ENCODE data around the gene NDUFA3.

NDUFA3 gene

GRCh38 chr19:54108496-54108895 is 5.8 kb downstream of the NDUFA3 start:
- DNase-seq: no peak

GRCh38 chr19:54109651-54110050 is 7.0 kb downstream of the NDUFA3 start:
- DNase-seq: no peak

- DNase-seq: peak; percentile 60 to 61
Observed at GRCh38 chr19:54114340-54115108, 11.9 kb downstream of the NDUFA3 start.

GRCh38 chr19:54115109-54116063 is 12.7 kb downstream of the NDUFA3 start, which contains the start of the genes PRPF31 and TFPT:
TSS of gene PRPF31 (plus strand) at chr19:54115754. CDS start at chr19:54118279, 2,525 bp downstream.
TSS of gene TFPT (minus strand) at chr19:54115657. CDS start at chr19:54115269, 388 bp downstream.
- peak; percentile 96 to 98 for DNase-seq

- no peak for DNase-seq
Observed at GRCh38 chr19:54121259-54121658, 18.6 kb downstream of the NDUFA3 start.

GRCh38 chr19:54123682-54124081 is 21.0 kb downstream of the NDUFA3 start:
- DNase-seq: no peak

- DNase-seq: no peak
Observed at GRCh38 chr19:54124393-54124792, 21.7 kb downstream of the NDUFA3 start.

GRCh38 chr19:54125713-54126112 is 23.1 kb downstream of the NDUFA3 start:
- DNase-seq: no peak

- no peak for DNase-seq
Observed at GRCh38 chr19:54127688-54128440, 25.2 kb downstream of the NDUFA3 start.

- DNase-seq: no peak
Observed at GRCh38 chr19:54128441-54128725, 25.7 kb downstream of the NDUFA3 start.

- DNase-seq: no peak
Observed at GRCh38 chr19:54128796-54129616, 26.4 kb downstream of the NDUFA3 start.

- DNase-seq: no peak
Observed at GRCh38 chr19:54129617-54129996, 27.0 kb downstream of the NDUFA3 start.

GRCh38 chr19:54133312-54133956 is 30.8 kb downstream of the NDUFA3 start:
- no peak for DNase-seq

GRCh38 chr19:54133957-54134590 is 31.4 kb downstream of the NDUFA3 start:
- no peak for DNase-seq

- no peak for DNase-seq
Observed at GRCh38 chr19:54136086-54136863, 33.6 kb downstream of the NDUFA3 start.

GRCh38 chr19:54136864-54137698 is 34.4 kb downstream of the NDUFA3 start:
- DNase-seq: peak; percentile 98 to 99

- peak; percentile 43 to 46 for DNase-seq
Observed at GRCh38 chr19:54137699-54138488, 35.2 kb downstream of the NDUFA3 start, which contains the start of gene CNOT3. TSS of gene CNOT3 (plus strand) at chr19:54137762. CDS start at chr19:54142979, 5,217 bp downstream.

Measured in activated T-cell treated with anti-CD3 and anti-CD28 coated beads, Interleukin-2, amount 50 U/mL, for 48 hours (primary cell).